ENCODE data around the gene SIDT1. TPM values are rescaled to one million over a fixed set of nuclear protein-coding genes. Genes with fewer than 3 reads are reported as not detected.

The SIDT1 gene
- total RNA-seq, 1 donor from 2014 or later, result not detected

DNA sequence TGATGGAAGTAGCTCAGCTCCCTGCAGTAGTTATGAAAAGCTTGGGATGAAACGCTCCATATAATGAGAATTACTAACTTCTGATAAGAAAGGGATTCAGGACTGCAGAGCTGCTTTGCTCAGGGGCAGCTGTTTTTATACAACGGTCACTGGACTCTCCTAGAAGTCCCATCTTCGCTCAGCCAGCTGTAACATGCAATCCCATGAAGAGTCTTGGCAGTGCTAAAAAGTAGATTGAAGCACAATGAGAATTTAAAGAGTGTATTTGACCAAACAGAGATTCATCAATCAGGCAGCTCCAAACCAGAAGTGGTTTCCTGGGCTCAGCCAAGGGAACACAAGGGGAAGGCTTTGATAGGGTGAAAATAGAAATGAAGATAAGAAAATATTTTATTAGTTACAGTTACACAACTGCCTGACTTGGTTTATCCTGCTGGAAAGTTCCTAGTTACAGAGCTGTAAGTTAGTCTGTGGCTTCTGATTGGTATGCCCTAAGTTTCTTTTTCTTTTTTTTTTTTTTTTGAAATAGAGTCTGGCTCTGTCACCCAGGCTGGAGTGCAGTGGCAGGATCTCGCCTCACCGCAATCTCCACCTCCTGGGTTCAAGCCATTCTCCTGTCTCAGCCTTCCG is 24.1 kb downstream of the SIDT1 start:
- Histone ChIP-seq H3K4me1 (ENCODE audit: insufficient read depth, low read length) (peaks cover 4% of the 10 kb centered on the region), H3K27ac (ENCODE audit: low read depth, low read length) (no peak overlapping the region), H3K27me3 (ENCODE audit: insufficient read depth, low read length) (no peaks in the 10 kb centered on the region), H3K4me3 (ENCODE audit: insufficient read depth, low read depth, low read length) (no peak overlapping the region), H2AFZ (ENCODE audit: low read depth, low read length) (no peak overlapping the region), H3K4me2 (ENCODE audit: low read length) (no peak overlapping the region), H3K36me3 (ENCODE audit: insufficient read depth, low read length) (no peaks in the 10 kb centered on the region), H3K79me2 (ENCODE audit: insufficient read depth, low read length) (no peaks in the 10 kb centered on the region), H3K9ac (ENCODE audit: low read length) (no peak overlapping the region), H4K20me1 (ENCODE audit: insufficient read depth, low read length) (no peaks in the 10 kb centered on the region), H3K9me3 (ENCODE audit: insufficient read depth, low read depth, low read length) (no peaks in the 10 kb centered on the region)
- no peak overlapping the region for H3K4me3 Mint-ChIP-seq (ENCODE audit: unreplicated experiment)
- DNase-seq (ENCODE audit: low read depth) (no peak), FAIRE-seq (no peak)
- TF ChIP-seq EZH2 (IDR thresholded peaks at IDR 0.05; ENCODE audit: insufficient read depth, low read length) (no peak), CTCF (IDR thresholded peaks at IDR 0.05; ENCODE audit: insufficient read depth, low read depth, low read length) (no peak)
- H3K27ac Mint-ChIP-seq (ENCODE audit: unreplicated experiment), result no peak overlapping the region
- no peaks in the 10 kb centered on the region for H3K9me3 Mint-ChIP-seq (ENCODE audit: unreplicated experiment)
- H3K27me3 Mint-ChIP-seq (ENCODE audit: low read depth, unreplicated experiment), result no peaks in the 10 kb centered on the region
- H3K36me3 Mint-ChIP-seq (ENCODE audit: low read depth, unreplicated experiment), result no peaks in the 10 kb centered on the region
- H3K4me1 Mint-ChIP-seq (ENCODE audit: low read depth, unreplicated experiment), result peaks cover 8% of the 10 kb centered on the region

- Mint-ChIP-seq H3K4me3 (ENCODE audit: unreplicated experiment) (no peak overlapping the region), H3K36me3 (ENCODE audit: low read depth, unreplicated experiment) (no peaks in the 10 kb centered on the region), H3K27me3 (ENCODE audit: low read depth, unreplicated experiment) (no peaks in the 10 kb centered on the region)
Measured at GRCh38 chr3:113556946-113557335, 24.6 kb downstream of the SIDT1 start.

More at GRCh38 chr3:113556946-113557335, 24.6 kb downstream of the SIDT1 start:
- Histone ChIP-seq H3K27me3 (ENCODE audit: insufficient read depth, low read length) (no peaks in the 10 kb centered on the region), H3K4me1 (ENCODE audit: insufficient read depth, low read length) (peaks cover 4% of the 10 kb centered on the region), H3K4me3 (ENCODE audit: insufficient read depth, low read depth, low read length) (no peak overlapping the region), H2AFZ (ENCODE audit: low read depth, low read length) (no peak overlapping the region), H3K79me2 (ENCODE audit: insufficient read depth, low read length) (no peaks in the 10 kb centered on the region), H4K20me1 (ENCODE audit: insufficient read depth, low read length) (no peaks in the 10 kb centered on the region), H3K36me3 (ENCODE audit: insufficient read depth, low read length) (no peaks in the 10 kb centered on the region), H3K27ac (ENCODE audit: low read depth, low read length) (no peak overlapping the region), H3K9me3 (ENCODE audit: insufficient read depth, low read depth, low read length) (no peaks in the 10 kb centered on the region), H3K9ac (ENCODE audit: low read length) (no peak overlapping the region), H3K4me2 (ENCODE audit: low read length) (no peak overlapping the region)
- no peak for TF ChIP-seq EZH2 (IDR thresholded peaks at IDR 0.05; ENCODE audit: insufficient read depth, low read length)
- no peak for TF ChIP-seq CTCF (IDR thresholded peaks at IDR 0.05; ENCODE audit: insufficient read depth, low read depth, low read length)
- Mint-ChIP-seq H3K27ac (ENCODE audit: unreplicated experiment) (peak overlapping the region; percentile 23), H3K4me1 (ENCODE audit: low read depth, unreplicated experiment) (peaks cover 8% of the 10 kb centered on the region), H3K9me3 (ENCODE audit: unreplicated experiment) (no peaks in the 10 kb centered on the region)
- FAIRE-seq (no peak), DNase-seq (ENCODE audit: low read depth) (no peak)
